HG02840 (cell line): ENCODE results near the gene KRTAP10-2.
"Not testable (repeated sequence)": the region's sequence is repeated elsewhere in the genome, so short reads cannot be mapped to it uniquely, and the experiment has no call there.

ENCODE experiments used
- ATAC-seq: cut with Tn5 transposase; IDR thresholded peaks from one replicate; pipeline ENCODE4 v1.9.1; 2021; ENCODE audit warnings: mild to moderate bottlenecking, moderate library complexity, moderate number of reproducible peaks; ENCODE audit not compliant: unreplicated experiment, low FRiP score

KRTAP10-2 gene

GRCh38 chr21:44506279-44507255 is 44.7 kb downstream of the KRTAP10-2 start:
- ATAC-seq, result no peak

DNA sequence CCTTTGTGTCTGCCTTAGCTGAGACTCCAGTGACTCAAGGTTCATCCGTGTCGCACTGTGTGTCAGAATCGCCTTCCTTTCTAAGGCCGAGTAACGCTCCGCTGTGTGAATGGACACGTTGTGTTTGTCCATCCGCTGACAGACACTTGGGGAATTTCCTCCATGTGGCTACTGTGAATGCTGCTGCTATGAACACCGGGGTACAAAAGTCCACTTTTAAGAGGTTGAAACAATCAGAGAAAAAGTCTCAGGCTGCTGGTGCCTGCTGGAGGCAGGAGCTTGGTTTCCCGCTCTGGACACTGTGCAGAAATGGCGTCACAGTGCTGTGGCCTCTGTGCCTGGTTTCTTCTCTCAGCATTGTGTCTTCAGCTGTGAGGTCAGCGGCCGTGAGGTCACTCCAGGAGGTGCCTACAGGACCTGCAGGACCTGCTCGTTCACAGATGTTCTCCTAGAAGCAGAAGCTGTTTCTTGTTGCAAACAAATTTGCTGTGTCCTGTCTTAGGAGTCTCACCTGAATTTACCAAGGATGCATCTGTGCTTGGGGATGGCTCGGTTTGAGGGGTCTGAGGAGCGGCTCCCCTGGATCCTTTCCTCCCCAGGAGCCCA is 45.5 kb downstream of the KRTAP10-2 start:
- ATAC-seq, result no peak

DNA sequence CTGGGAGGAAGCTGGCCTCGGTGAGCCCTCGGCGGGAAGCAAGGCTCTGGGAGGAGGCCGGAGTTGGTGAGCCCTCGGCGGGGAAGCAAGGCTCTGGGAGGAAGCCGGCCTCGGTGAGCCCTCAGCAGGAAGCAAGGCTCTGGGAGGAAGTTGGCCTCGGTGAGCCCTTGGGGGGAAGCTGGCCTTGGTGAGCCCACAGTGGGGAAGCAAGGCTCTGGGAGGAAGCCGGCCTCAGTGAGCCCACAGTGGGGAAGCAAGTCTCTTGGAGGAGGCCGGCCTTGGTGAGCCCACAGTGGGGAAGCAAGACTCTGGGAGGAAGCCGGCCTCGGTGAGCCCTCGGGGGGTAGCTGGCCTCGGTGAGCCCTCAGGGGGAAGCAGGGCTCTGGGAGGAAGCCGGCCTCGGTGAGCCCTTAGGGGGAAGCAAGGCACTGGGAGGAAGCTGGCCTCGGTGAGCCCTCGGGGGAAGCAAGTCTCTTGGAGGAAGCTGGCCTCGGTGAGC is 47.4 kb downstream of the KRTAP10-2 start:
- no peak for ATAC-seq

DNA sequence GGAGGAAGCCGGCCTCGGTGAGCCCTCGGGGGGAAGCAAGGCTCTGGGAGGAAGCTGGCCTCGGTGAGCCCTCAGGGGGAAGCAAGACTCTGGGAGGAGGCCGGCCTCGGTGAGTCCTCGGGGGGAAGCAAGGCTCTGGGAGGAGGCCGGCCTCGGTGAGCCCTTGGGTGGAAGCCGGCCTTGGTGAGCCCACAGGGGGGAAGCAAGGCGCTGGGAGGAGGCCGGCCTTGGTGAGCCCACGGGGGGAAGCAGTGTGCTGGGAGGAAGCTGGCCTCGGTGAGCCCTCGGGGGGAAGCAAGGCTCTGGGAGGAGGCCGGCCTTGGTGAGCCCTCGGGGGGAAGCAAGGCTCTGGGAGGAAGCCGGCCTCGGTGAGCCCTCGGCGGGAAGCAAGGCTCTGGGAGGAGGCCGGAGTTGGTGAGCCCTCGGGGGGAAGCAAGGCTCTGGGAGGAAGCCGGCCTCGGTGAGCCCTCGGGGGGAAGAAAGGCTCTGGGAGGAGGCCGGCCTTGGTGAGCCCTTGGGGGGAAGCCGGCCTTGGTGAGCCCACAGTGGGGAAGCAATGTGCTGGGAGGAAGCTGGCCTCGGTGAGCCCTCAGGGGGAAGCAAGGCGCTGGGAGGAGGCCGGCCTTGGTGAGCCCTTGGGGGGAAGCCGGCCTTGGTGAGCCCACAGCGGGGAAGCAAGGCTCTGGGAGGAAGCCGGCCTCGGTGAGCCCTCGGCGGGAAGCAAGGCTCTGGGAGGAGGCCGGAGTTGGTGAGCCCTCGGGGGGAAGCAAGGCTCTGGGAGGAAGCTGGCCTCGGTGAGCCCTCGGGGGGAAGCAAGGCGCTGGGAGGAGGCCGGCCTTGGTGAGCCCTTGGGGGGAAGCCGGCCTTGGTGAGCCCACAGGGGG is 48.1 kb downstream of the KRTAP10-2 start:
- ATAC-seq, result not testable (repeated sequence)

DNA sequence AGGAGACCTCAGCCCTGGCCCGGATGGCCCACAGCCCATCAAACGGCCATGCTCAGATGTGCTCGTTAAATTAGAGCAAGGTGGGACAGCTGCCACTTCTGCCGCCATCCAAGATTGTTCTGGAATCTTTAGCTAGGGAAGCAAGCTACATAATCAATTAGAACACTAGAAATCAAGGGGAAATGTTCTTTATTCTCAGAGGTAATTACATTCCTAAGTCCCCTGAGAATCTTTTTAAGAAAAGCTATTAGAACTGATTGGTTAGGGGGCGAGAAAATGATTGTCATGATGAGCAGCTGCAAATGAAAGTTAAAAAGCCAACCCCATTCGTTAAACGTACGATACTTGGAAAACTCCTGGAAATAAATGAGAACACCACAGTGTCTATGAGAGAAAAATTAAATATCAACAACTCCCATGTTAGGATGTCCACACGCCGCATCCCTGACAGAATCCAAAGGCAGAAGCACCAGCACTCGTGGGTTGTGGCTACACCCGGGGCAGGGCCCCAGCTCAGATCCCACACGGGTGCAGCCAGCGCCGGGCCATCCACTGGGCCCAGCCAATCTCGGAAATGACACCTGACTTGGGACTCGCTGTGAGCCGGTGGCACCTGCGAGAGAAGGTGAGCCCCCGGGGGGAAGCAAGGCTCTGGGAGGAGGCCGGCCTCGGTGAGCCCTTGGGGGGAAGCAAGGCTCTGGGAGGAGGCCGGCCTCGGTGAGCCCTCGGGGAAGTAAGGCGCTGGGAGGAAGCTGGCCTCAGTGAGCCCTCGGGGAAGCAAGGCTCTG is 48.9 kb downstream of the KRTAP10-2 start:
- ATAC-seq, result no peak
